Ovary (tissue), 9 donors: ENCODE measurements around the gene MAP7. TPM values are rescaled to one million over a fixed set of nuclear protein-coding genes. Genes with fewer than 3 reads are reported as not detected.
"Not testable (repeated sequence)": the region's sequence is repeated elsewhere in the genome, so short reads cannot be mapped to it uniquely, and the experiment has no call there.

ENCODE experiments used
- DNase-seq, 5 donors: peaks; one replicate each; pipeline ENCODE4 v3.0.0-alpha.2; 2019 to 2020
- H3K27ac ChIP-seq, 2 donors: fragments of 200-600 bp; one replicate each; pipeline versions ENCODE4 v1.5.1 to v1.8.0; 2019 to 2022
- H3K27me3 ChIP-seq: fragments of 200-600 bp; one replicate; pipeline ENCODE4 v1.8.0; 2022
- H3K36me3 ChIP-seq: fragments of 200-600 bp; sonication (generic); one replicate; pipeline ENCODE4 v1.5.1; 2019
- H3K4me1 ChIP-seq: one replicate; pipeline ENCODE4 v1.8.1; 2013; ENCODE audit warnings: mild to moderate bottlenecking, moderate library complexity; ENCODE audit not compliant: insufficient read depth
- H3K4me3 ChIP-seq: fragments of 200-600 bp; sonication (generic); one replicate; pipeline ENCODE4 v1.5.1; 2017
- H3K9me3 ChIP-seq, 2 donors: fragments of 200-600 bp in 1 of 2; sonication (generic) in 1 of 2; one replicate each; pipeline versions ENCODE4 v1.5.1 to v1.8.1; 2013 to 2019; ENCODE audit warnings: mild to moderate bottlenecking in 1 of 2, moderate library complexity in 1 of 2
- EP300 ChIP-seq: sonication (generic); formaldehyde crosslinking; IDR thresholded peaks from one replicate; pipeline ENCODE4 v1.6.1; 2017; ENCODE audit warnings: antibody characterized with exemption
- POLR2A ChIP-seq: fragments of 450-650 bp; IDR thresholded peaks from one replicate; pipeline ENCODE4 v1.6.1; 2017; ENCODE audit warnings: antibody characterized with exemption, mild to moderate bottlenecking, moderate library complexity
- WGBS, 3 donors: extraction: QIAGEN DNeasy Blood & Tissue Kit in 1 of 3; methylation state at CpG; one replicate each; pipeline versions ENCODE4 v1.1.5 to v1.1.7; 2013 to 2017; 5-methylcytosine and 5-hydroxymethylcytosine counted together
- intact Hi-C, 4 donors: fragments of 100-400 bp; cut with DNase I; formaldehyde crosslinking; loops; one replicate each; pipeline versions ENCODE4 v1.11.0 to v1.15.1; 2022 to 2023
- polyA plus RNA-seq, 2 donors: library from polyadenylated mRNA; stranded (reverse); fragments of 200-250 nt in 1 of 2; fragments of 350-450 nt in 1 of 2; fragmentation: Illumina TruSeq in 1 of 2; extraction: RNeasy Lipid Tissue Mini Kit (QIAGEN cat#74804) in 1 of 2; gene quantifications; one replicate each; pipeline ENCODE4 v1.2.3, GENCODE V29; 2013 to 2014
- total RNA-seq, 7 donors: library from RNA; depleted of rRNA in 2 of 7; stranded (reverse); fragments of >200 nt in 2 of 7; fragmentation: NEBNext Ultra II Directional in 3 of 7; extraction: Animal tissue kit (Norgen Biotek cat#: 25700) in 3 of 7; gene quantifications; one replicate each; pipeline versions ENCODE4 v1.1.0 to v1.2.4, GENCODE V29; 2016 to 2023
- TF ChIP-seq, protein P1 (sequence below), 3 donors: fragments of 450-650 bp in 2 of 3; fragments of 200-600 bp in 1 of 3; IDR thresholded peaks; one replicate each; pipeline versions ENCODE4 v1.5.1 to v1.8.0; 2016 to 2022; ENCODE audit warnings: antibody characterized with exemption in 3 of 3, mild to moderate bottlenecking in 1 of 3
- donor health status: DM: no; HTN: no; CAD: no; lungs with moderate emphysema.
- donor health status: DM: no; HTN: no; CAD: no.
- donor health status: Bipolar disorder and iron deficiency.
- donor health status: DM: yes; HTN: yes; CAD: no.
- donor health status: DM: no; HTN: no; CAD: no.
- donor health status: DM: yes; HTN: yes; CAD: no.

The MAP7 gene
- total and polyA plus RNA-seq, 9 donors: 1.2 to 13.0 (median 3.6) TPM

DNA sequence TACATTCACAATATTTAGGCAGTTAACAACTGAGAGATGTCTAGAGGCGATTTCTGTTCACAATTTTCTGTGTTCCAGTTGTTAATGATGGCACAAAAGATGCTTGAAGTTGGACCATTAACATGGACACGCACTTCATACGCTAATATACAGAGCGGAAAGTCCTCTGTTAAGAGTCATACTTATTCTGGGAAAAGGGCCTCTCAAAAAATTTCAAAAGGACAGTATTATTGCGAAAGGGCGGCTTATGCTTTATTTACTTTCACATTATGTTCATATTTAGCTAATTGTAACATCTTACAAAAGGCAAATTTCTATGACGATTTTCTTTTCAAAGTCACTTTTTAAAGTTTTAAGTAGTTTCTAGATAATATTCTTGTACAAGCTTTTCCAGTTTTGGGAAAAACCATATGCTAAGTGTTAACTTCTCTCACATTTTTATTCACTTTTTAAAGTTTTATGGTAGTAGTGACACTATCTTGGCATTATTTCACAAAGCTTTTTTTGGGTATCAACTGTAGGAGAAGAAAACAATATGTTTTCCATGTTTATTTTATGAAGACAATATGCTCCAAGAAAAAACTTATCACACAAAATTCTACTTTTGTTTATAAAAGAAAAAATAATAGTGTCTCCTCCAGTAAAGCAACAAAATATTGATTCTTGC is 62.3 kb downstream of the MAP7 start:
- WGBS, 3 donors: 56 to 83% (median 79%) methylated on average over 7 of the region's 7 CpGs
- intact Hi-C loops: no loop called here
- H3K4me1 ChIP-seq: no peaks in the 10 kb centered on the region
- no peak for DNase-seq
- H3K36me3 ChIP-seq: no peaks in the 10 kb centered on the region
- no peaks in the 10 kb centered on the region for H3K27me3 ChIP-seq
- H3K4me3 ChIP-seq: no peak overlapping the region
- no peak overlapping the region for H3K27ac ChIP-seq
- TF ChIP-seq EP300: no peak
- no peaks in the 10 kb centered on the region for H3K9me3 ChIP-seq

DNA sequence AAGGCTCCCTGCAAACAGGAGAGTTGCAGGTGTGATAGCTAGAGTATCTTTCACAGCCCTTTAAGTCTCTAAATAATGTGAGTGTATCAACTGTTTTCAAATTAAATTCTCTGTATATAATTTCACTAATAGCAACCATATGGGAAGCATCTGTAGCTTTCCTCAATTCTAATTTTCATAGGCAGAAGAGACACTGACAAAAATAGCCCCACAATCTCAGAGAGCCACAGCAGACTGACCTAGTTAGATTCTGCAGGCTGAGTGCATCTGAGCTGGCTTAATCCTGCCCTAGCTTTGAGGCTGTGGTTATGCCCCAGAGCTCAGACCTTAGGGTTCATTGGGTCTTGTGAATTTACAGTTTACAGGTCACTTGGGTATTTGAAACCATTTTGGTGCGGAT is 63.9 kb downstream of the MAP7 start:
- Histone ChIP-seq H3K27ac (no peak overlapping the region), H3K27me3 (no peaks in the 10 kb centered on the region), H3K4me3 (no peak overlapping the region), H3K36me3 (no peaks in the 10 kb centered on the region), H3K4me1 (no peaks in the 10 kb centered on the region), H3K9me3 (no peaks in the 10 kb centered on the region)
- 83 to 95% (median 90%) methylated on average over 1 of the region's 1 CpG for WGBS, 3 donors
- no peak for TF ChIP-seq POLR2A
- TF ChIP-seq, protein P1, sequence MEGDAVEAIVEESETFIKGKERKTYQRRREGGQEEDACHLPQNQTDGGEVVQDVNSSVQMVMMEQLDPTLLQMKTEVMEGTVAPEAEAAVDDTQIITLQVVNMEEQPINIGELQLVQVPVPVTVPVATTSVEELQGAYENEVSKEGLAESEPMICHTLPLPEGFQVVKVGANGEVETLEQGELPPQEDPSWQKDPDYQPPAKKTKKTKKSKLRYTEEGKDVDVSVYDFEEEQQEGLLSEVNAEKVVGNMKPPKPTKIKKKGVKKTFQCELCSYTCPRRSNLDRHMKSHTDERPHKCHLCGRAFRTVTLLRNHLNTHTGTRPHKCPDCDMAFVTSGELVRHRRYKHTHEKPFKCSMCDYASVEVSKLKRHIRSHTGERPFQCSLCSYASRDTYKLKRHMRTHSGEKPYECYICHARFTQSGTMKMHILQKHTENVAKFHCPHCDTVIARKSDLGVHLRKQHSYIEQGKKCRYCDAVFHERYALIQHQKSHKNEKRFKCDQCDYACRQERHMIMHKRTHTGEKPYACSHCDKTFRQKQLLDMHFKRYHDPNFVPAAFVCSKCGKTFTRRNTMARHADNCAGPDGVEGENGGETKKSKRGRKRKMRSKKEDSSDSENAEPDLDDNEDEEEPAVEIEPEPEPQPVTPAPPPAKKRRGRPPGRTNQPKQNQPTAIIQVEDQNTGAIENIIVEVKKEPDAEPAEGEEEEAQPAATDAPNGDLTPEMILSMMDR (IDR thresholded peaks at IDR 0.05): no peak
- TF ChIP-seq EP300: no peak
- intact Hi-C loops: no loop called here
- DNase-seq: no peak

DNA sequence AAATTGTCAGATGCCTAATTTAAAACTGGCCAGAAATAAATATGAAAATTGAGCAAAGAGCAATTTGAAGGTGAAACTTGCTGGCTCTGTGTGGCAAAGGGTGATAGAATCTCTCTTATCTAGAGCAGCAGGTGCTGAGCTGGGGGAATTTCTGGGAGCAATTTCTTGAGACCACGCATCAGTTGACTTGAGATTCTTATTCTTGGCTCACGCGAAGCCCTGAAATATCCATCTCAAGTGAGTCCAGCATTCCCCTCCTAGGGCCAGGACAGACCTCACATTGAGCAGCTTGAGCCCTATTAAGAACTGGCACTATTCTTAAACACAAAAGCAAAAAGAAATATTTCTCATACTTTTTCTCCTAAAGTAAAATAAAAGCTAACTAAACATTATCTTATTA is 66.3 kb downstream of the MAP7 start:
- TF ChIP-seq, protein P1 (IDR thresholded peaks at IDR 0.05): no peak
- TF ChIP-seq POLR2A (no peak), EP300 (no peak)
- Histone ChIP-seq H3K9me3 (no peaks in the 10 kb centered on the region), H3K27me3 (no peaks in the 10 kb centered on the region), H3K27ac (no peak overlapping the region), H3K36me3 (no peaks in the 10 kb centered on the region), H3K4me1 (no peaks in the 10 kb centered on the region), H3K4me3 (no peak overlapping the region)
- intact Hi-C loops: no loop called here
- DNase-seq: no peak
- 75 to 84% (median 80%) methylated on average over 3 of the region's 3 CpGs for WGBS, 3 donors

DNA sequence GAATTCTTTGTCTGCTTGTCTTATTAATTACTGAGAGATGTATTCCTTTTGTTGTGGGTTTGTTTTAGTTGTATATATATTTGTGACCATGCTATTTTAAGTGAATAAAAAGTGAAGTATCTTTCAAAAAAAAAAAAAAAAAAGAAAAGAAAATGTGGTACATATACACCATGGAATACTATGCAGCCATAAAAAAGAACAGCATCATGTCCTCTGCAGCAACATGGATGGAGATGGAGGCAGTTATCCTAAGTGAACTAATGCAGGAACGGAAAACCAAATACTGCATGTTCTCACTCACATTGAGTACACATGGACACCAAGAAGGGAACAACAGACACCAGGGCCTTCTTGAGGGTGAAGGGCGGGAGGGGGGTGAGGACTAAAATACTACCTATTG is 67.2 kb downstream of the MAP7 start:
- intact Hi-C loops, H3K27me3 ChIP-seq, H3K27ac ChIP-seq, H3K4me3 ChIP-seq, DNase-seq, H3K36me3 ChIP-seq, H3K9me3 ChIP-seq, H3K4me1 ChIP-seq: not testable (repeated sequence)
- 89 to 97% (median 90%) methylated on average over 2 of the region's 2 CpGs for WGBS, 3 donors

DNA sequence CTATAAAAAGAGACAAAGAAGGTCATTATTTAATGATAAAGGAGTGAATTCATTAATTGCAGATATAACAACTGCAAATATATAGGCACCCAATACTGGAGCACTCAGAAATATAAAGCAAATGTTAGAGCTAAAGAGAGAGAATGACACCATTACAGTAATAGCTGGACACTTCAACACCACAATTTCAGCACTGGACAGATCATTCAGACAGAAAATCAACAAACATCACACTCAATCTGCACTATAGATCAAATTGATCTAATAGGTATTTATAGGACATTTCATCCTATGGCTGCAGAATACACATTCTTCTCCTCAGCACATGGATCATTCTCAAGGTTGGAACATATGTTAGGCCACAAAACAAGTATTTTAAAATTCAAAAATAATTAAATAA is 72.7 kb downstream of the MAP7 start:
- TF ChIP-seq POLR2A (no peak), EP300 (no peak)
- TF ChIP-seq, protein P1 (IDR thresholded peaks at IDR 0.05): no peak
- Histone ChIP-seq H3K4me3 (no peak overlapping the region), H3K4me1 (no peaks in the 10 kb centered on the region), H3K9me3 (no peaks in the 10 kb centered on the region), H3K27me3 (no peaks in the 10 kb centered on the region), H3K27ac (no peak overlapping the region), H3K36me3 (no peaks in the 10 kb centered on the region)
- intact Hi-C loops: no loop called here
- no peak for DNase-seq
